Esophagus squamous epithelium (tissue), 5 donors: Measurements from ENCODE around the gene TBX15. TPM values are rescaled to one million over a fixed set of nuclear protein-coding genes. Genes with fewer than 3 reads are reported as not detected.
"Not testable (repeated sequence)": the region's sequence is repeated elsewhere in the genome, so short reads cannot be mapped to it uniquely, and the experiment has no call there.

Experiments
- DNase-seq: peaks from one replicate; lab custom pipeline; 2025; lab: John Stamatoyannopoulos, UW
- H3K27ac ChIP-seq, 4 donors: fragments of 200-600 bp; sonication (generic); one replicate each; pipeline ENCODE4 v1.5.1; 2016 to 2019; ENCODE audit warnings: mild to moderate bottlenecking in 1 of 4
- H3K27me3 ChIP-seq, 4 donors: fragments of 200-600 bp; sonication (generic); 1 replicate in 3 of 4; 2 replicates in 1 of 4; pipeline versions ENCODE4 v1.5.1 to v1.6.0; 2017 to 2021; ENCODE audit warnings: antibody characterized with exemption in 1 of 4
- H3K36me3 ChIP-seq, 3 donors: fragments of 200-600 bp; sonication (generic); one replicate each; pipeline ENCODE4 v1.5.1; 2016 to 2019
- H3K4me1 ChIP-seq, 3 donors: fragments of 200-600 bp; sonication (generic); one replicate each; pipeline ENCODE4 v1.5.1; 2017 to 2019
- H3K4me3 ChIP-seq, 4 donors: fragments of 200-600 bp; sonication (generic); 1 replicate in 3 of 4; 2 replicates in 1 of 4; pipeline ENCODE4 v1.5.1; 2016 to 2019; ENCODE audit warnings: mild to moderate bottlenecking in 2 of 4, moderate library complexity in 1 of 4
- H3K9me3 ChIP-seq, 3 donors: fragments of 200-600 bp; sonication (generic); one replicate each; pipeline ENCODE4 v1.5.1; 2016 to 2019
- POLR2A ChIP-seq, 4 donors: fragments of 450-650 bp; IDR thresholded peaks; one replicate each; pipeline ENCODE4 v1.6.1; 2017; ENCODE audit warnings: antibody characterized with exemption in 4 of 4, mild to moderate bottlenecking in 4 of 4, moderate library complexity in 3 of 4
- WGBS, 2 donors: methylation state at CpG; one replicate each; pipeline ENCODE4 v1.1.5; 2018; 5-methylcytosine and 5-hydroxymethylcytosine counted together
- intact Hi-C: fragments of 100-400 bp; cut with DNase I; formaldehyde crosslinking; loops from one replicate; pipeline ENCODE4 v1.15.0; 2022
- total RNA-seq, 4 donors: library from RNA; depleted of rRNA; stranded (reverse); fragments of >200 nt; gene quantifications; one replicate each; pipeline ENCODE4 v1.1.0, GENCODE V29; 2016
- TF ChIP-seq, protein P1 (sequence below), 6 experiments: fragments of 450-650 bp in 4 of 6; fragments of 200-600 bp in 2 of 6; sonication (generic) in 2 of 6; IDR thresholded peaks; one replicate each; pipeline ENCODE4 v1.5.1; 2016 to 2019; ENCODE audit warnings: antibody characterized with exemption in 6 of 6, mild to moderate bottlenecking in 4 of 6, moderate library complexity in 4 of 6
- donor health status: DM: yes; HTN: yes; CAD: no.

The TBX15 gene
- total RNA-seq, 4 donors from 2014 or later = 0.15 to 0.19 TPM; not detected in 2

- no peak overlapping the region for H3K27ac ChIP-seq
- no peaks in the 10 kb centered on the region for H3K36me3 ChIP-seq
- peaks cover 0 to 46% (median 0%) of the 10 kb centered on the region in 4 donors for H3K27me3 ChIP-seq
- TF ChIP-seq, protein P1, sequence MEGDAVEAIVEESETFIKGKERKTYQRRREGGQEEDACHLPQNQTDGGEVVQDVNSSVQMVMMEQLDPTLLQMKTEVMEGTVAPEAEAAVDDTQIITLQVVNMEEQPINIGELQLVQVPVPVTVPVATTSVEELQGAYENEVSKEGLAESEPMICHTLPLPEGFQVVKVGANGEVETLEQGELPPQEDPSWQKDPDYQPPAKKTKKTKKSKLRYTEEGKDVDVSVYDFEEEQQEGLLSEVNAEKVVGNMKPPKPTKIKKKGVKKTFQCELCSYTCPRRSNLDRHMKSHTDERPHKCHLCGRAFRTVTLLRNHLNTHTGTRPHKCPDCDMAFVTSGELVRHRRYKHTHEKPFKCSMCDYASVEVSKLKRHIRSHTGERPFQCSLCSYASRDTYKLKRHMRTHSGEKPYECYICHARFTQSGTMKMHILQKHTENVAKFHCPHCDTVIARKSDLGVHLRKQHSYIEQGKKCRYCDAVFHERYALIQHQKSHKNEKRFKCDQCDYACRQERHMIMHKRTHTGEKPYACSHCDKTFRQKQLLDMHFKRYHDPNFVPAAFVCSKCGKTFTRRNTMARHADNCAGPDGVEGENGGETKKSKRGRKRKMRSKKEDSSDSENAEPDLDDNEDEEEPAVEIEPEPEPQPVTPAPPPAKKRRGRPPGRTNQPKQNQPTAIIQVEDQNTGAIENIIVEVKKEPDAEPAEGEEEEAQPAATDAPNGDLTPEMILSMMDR (IDR thresholded peaks at IDR 0.05) = no peak
- no peak for TF ChIP-seq POLR2A (IDR thresholded peaks at IDR 0.05)
- H3K4me1 ChIP-seq = no peaks in the 10 kb centered on the region
- no peak overlapping the region for H3K4me3 ChIP-seq
- intact Hi-C loops = loop anchor here (5.0 kb wide), 1 partner anchor 52 kb away; no protein-coding TSS in a partner anchor
- DNase-seq = no peak
- WGBS, 2 donors = 64 to 67% methylated on average over 1 of the region's 1 CpG
- no peaks in the 10 kb centered on the region for H3K9me3 ChIP-seq
Observed at GRCh38 chr1:118958937-118959631, 29.1 kb downstream of the TBX15 start.

DNA sequence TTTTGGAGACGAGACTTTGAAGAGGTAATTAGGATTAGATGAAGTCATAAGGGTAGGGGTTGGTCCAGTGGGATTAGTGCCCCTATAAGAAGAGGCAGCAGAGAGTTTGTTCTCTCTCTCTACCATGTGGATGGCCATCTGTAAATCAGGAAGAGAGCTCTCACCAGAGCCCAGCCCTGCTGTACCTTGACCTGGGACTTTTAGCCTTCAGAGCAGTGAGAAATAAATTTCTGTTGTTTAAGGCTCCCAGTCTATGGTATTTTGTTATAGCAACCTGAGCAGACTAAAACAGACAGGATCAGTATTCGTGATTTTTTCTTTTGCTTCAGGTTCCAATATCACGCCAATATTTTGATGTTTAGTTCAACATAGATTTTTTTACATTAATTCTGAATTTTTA lies 30.0 kb downstream of the TBX15 start:
- intact Hi-C loops = loop anchor here (5.0 kb wide), 1 partner anchor 51 kb away; no protein-coding TSS in a partner anchor
- TF ChIP-seq, protein P1 (IDR thresholded peaks at IDR 0.05) = no peak
- TF ChIP-seq POLR2A (IDR thresholded peaks at IDR 0.05) = no peak

DNA sequence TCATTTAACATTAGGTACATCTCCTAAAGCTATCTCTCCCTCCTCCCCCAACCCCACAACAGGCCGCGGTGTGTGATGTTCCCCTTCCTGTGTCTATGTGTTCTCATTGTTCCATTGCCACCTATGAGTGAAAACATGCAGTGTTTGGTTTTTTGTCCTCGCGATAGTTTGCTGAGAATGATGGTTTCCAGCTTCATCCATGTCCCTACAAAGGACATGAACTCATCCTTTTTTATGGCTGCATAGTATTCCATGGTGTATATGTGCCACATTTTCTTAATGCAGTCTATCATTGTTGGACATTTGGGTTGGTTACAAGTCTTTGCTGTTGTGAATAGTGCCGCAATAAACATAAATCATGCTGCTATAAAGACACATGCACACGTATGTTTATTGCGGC lies 30.6 kb downstream of the TBX15 start:
- H3K4me1 ChIP-seq, H3K36me3 ChIP-seq, H3K27ac ChIP-seq, H3K4me3 ChIP-seq, H3K9me3 ChIP-seq, DNase-seq: not testable (repeated sequence)
- peaks cover 0 to 41% (median 0%) of the 10 kb centered on the region in 4 donors for H3K27me3 ChIP-seq
- intact Hi-C loops = loop anchor here (5.0 kb wide), 1 partner anchor 50 kb away; no protein-coding TSS in a partner anchor
- WGBS, 2 donors = 87% methylated on average over 7 of the region's 7 CpGs

More for the DNA sequence above, 30.0 kb downstream of the TBX15 start:
- Histone ChIP-seq H3K4me1 (no peaks in the 10 kb centered on the region), H3K9me3 (no peaks in the 10 kb centered on the region), H3K4me3 (no peak overlapping the region), H3K27ac (no peak overlapping the region), H3K27me3 (peaks cover 0 to 41% (median 0%) of the 10 kb centered on the region in 4 donors), H3K36me3 (no peaks in the 10 kb centered on the region)
- 56 to 80% methylated on average over 3 of the region's 3 CpGs for WGBS, 2 donors
- DNase-seq = no peak

- WGBS, 2 donors = 65 to 77% methylated on average over 3 of the region's 3 CpGs
- intact Hi-C loops = no loop called here
- no peak for DNase-seq
- TF ChIP-seq, protein P1 (IDR thresholded peaks at IDR 0.05) = no peak
- TF ChIP-seq POLR2A (IDR thresholded peaks at IDR 0.05) = no peak
- Histone ChIP-seq H3K4me3 (no peak overlapping the region), H3K27me3 (peaks cover 0 to 9% (median 0%) of the 10 kb centered on the region in 4 donors), H3K4me1 (no peaks in the 10 kb centered on the region), H3K36me3 (no peaks in the 10 kb centered on the region), H3K9me3 (no peaks in the 10 kb centered on the region), H3K27ac (no peak overlapping the region)
Observed at GRCh38 chr1:118954301-118954905, 33.7 kb downstream of the TBX15 start.

DNA sequence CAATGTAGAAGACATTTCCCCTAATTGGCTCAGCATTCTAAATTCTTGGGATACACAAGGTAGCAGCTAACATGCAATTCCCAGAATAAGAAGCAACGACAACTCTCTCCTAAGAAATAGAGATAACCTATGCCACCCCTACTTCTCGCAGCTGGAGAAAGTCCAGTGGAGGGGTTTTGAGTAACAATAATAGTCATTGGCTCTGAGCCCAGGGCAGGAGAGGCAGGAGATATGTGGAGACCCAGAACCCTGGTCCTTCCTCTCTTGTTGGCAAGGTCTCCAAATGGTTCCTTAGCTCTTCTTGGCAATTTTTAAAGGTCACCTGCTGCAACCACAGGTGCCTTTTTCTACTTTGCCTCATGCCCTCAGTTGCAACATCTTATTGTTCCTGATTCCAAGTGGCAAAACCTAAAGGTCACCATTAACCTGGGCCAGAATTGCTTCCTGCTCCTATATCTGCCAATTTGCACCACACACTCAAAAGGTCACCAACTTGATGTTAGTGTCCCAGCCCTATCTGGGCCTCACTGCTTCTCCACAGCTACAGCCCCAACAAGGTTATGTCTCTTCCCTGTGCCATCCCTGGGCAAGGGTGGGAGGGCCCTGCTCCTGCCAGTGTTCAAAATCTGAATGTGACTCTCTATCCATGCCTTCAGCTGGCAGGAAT lies 36.7 kb downstream of the TBX15 start:
- no peak overlapping the region for H3K27ac ChIP-seq
- H3K27me3 ChIP-seq = peaks cover 0 to 20% (median 0%) of the 10 kb centered on the region in 4 donors
- H3K4me3 ChIP-seq = no peak overlapping the region
- no peaks in the 10 kb centered on the region for H3K36me3 ChIP-seq
- H3K9me3 ChIP-seq = no peaks in the 10 kb centered on the region
- no peak for TF ChIP-seq POLR2A (IDR thresholded peaks at IDR 0.05)
- TF ChIP-seq, protein P1 (IDR thresholded peaks at IDR 0.05) = no peak
- WGBS, 2 donors = 75 to 89% methylated on average over 2 of the region's 2 CpGs
- intact Hi-C loops = no loop called here
- DNase-seq = no peak
- no peaks in the 10 kb centered on the region for H3K4me1 ChIP-seq
